Erythroblast (primary cell): ENCODE measurements around the gene CRCP.

Source experiments
- GATA1 ChIP-seq: IDR thresholded peaks from 2 replicates; pipeline ENCODE4 v1.6.1; 2011; ENCODE audit warnings: low read depth, mild to moderate bottlenecking, control low read depth, low read length, moderate library complexity
- POLR2A ChIP-seq: IDR thresholded peaks from 2 replicates; pipeline ENCODE4 v1.6.1; 2011; ENCODE audit warnings: mild to moderate bottlenecking, low read length

DNA sequence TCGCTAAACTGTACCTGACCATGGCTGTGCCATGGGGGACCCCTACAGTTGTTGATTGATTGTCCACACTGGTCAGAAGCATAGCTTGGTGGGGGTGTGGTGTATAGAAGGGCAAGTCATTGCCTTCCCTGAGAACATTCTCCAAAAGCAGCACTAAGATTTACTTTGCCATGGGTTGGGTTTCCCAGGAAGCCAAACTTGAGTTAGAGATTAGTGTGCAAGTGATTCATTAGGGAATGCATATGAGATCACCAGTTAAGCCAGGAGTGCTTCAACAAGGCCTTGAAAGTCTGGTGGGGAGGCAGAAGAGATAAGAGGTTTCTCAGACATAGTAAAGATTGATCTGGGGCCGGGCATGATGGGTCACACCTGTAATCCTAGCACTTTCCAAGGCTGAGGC is 69.1 kb downstream of the CRCP start:
- no peak for TF ChIP-seq POLR2A
- no peak for TF ChIP-seq GATA1
